SK-N-MC (cell line): Measurements from ENCODE around the gene MRS2.

ENCODE experiments used
- EZH2 ChIP-seq: fragments of 200-600 bp; sonication (generic); IDR thresholded peaks from one replicate; pipeline ENCODE4 v1.6.1; 2017; ENCODE audit warnings: antibody characterized with exemption
- POLR2AphosphoS5 ChIP-seq: IDR thresholded peaks from 2 replicates; pipeline ENCODE4 v1.6.1; 2012; ENCODE audit warnings: mild to moderate bottlenecking, low read depth, low read length, borderline replicate concordance

GRCh38 chr6:24396824-24397223 lies 5.9 kb upstream of the MRS2 start:
- no peak for TF ChIP-seq POLR2AphosphoS5
- TF ChIP-seq EZH2, result no peak
